ENCODE data around the gene RNH1. TPM values are rescaled to one million over a fixed set of nuclear protein-coding genes. Genes with fewer than 3 reads are reported as not detected.

The RNH1 gene
- total RNA-seq, 6 experiments from 2014 or later: 223 to 272 (median 250) TPM

GRCh38 chr11:501683-502287 is 5.3 kb downstream of the RNH1 start:
- no peak for DNase-seq
- Mint-ChIP-seq H3K4me1 (ENCODE audit: low read depth) (peaks cover 31% of the 10 kb centered on the region), H3K4me3 (no peak overlapping the region), H3K36me3 (ENCODE audit: low read depth) (peaks cover 21% of the 10 kb centered on the region), H3K27ac (peak overlapping the region; percentile 21; the same call in 1 of the 2 replicates), H3K27me3 (ENCODE audit: insufficient read depth) (peaks cover 16% of the 10 kb centered on the region), H3K9me3 (peaks cover 8% of the 10 kb centered on the region; the same call in 1 of the 2 replicates)
- TF ChIP-seq CTCF (IDR thresholded peaks at IDR 0.05): no peak

- no peak for DNase-seq
- H3K36me3 Mint-ChIP-seq (ENCODE audit: low read depth): peaks cover 25% of the 10 kb centered on the region
- H3K27me3 Mint-ChIP-seq (ENCODE audit: insufficient read depth): peaks cover 11% of the 10 kb centered on the region
- peaks cover 8% of the 10 kb centered on the region; the same call in 1 of the 2 replicates for H3K9me3 Mint-ChIP-seq
- H3K27ac Mint-ChIP-seq: no peak overlapping the region
- no peak overlapping the region for H3K4me3 Mint-ChIP-seq
- H3K4me1 Mint-ChIP-seq (ENCODE audit: low read depth): peaks cover 30% of the 10 kb centered on the region
- no peak for TF ChIP-seq CTCF (IDR thresholded peaks at IDR 0.05)
Measured at GRCh38 chr11:501001-501682, 5.9 kb downstream of the RNH1 start.

GRCh38 chr11:499201-500076 is 7.6 kb downstream of the RNH1 start:
- DNase-seq: no peak
- Mint-ChIP-seq H3K36me3 (ENCODE audit: low read depth) (peaks cover 31% of the 10 kb centered on the region), H3K9me3 (peaks cover 8% of the 10 kb centered on the region; the same call in 1 of the 2 replicates), H3K4me3 (no peak overlapping the region), H3K4me1 (ENCODE audit: low read depth) (peaks cover 15% of the 10 kb centered on the region; the same call in 1 of the 2 replicates), H3K27me3 (ENCODE audit: insufficient read depth) (peaks cover 14% of the 10 kb centered on the region), H3K27ac (no peak overlapping the region)
- TF ChIP-seq CTCF (IDR thresholded peaks at IDR 0.05): no peak

- peaks cover 11% of the 10 kb centered on the region; the same call in 1 of the 2 replicates for H3K4me1 Mint-ChIP-seq (ENCODE audit: low read depth)
Measured at GRCh38 chr11:498297-499181, 8.5 kb downstream of the RNH1 start.

More at GRCh38 chr11:498297-499181, 8.5 kb downstream of the RNH1 start:
- no peak overlapping the region for H3K4me3 Mint-ChIP-seq
- H3K27ac Mint-ChIP-seq: no peak overlapping the region
- DNase-seq: no peak
- peaks cover 31% of the 10 kb centered on the region for H3K36me3 Mint-ChIP-seq (ENCODE audit: low read depth)
- no peak for TF ChIP-seq CTCF (IDR thresholded peaks at IDR 0.05)
- peaks cover 8% of the 10 kb centered on the region; the same call in 1 of the 2 replicates for H3K9me3 Mint-ChIP-seq
- peaks cover 14% of the 10 kb centered on the region for H3K27me3 Mint-ChIP-seq (ENCODE audit: insufficient read depth)

All from HFFc6 (cell line).